Renal pelvis (tissue), 4 donors: ENCODE data around the gene HNRNPH2. TPM values are rescaled to one million over a fixed set of nuclear protein-coding genes. Genes with fewer than 3 reads are reported as not detected.

Experiments
- DNase-seq: peaks from one replicate; pipeline ENCODE4 v3.0.0-alpha.2; 2013
- polyA plus RNA-seq, 3 donors: library from polyadenylated mRNA; unstranded; fragments of 120-200 nt; gene quantifications; one replicate each; pipeline ENCODE4 v1.2.1, GENCODE V29; 2013; ENCODE audit not compliant: insufficient read length in 3 of 3

Gene HNRNPH2
- polyA plus RNA-seq, 3 donors: 109 to 138 (median 137) TPM

DNA sequence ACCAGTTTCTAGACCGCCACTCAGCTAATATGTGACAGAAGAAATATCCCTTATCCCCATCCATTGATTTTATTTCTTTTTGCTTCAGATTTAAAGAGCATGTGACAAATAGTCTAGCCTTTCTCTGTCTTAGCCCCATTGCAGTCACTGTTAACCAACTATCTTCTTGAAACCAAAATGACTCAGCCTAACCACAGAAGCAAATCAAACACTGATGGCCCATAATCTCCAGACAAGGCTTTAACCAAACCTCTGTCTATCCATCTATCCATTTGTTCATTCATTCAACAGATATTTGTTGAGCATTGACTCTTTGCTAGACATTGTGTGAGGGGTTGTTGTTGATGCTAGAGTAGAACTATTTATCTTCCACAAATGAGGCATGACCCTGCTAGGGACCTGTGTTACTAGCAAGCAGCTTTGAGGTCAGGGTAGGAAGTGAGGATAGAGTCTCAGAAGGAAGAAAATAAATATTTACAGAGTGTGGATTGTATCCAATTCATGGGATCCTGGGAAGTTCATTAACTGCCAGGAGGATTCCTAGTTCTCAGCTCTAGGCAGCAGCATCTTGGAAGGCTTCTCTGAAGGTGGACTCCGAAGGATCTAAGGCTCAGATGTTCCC, 22.5 kb downstream of the HNRNPH2 start:
- no peak for DNase-seq

DNA sequence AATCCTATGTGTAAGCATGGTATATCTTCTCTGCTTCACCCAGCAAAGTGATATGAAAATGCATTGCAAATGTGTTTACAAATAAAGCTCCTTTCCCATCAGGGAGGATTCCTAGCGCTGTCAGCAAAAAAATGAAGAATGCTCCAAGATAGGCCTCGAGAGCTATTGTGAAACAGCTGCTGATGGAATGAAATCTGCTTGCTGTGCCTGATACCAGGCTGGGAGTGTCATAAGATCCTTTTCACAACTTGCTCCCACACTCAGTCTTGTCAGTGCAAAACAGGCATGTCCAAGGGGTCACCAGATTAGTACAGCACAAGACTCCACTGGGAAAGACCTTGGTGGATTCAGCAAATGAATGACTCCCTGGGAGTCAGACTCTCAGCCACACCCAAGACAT, 34.1 kb downstream of the HNRNPH2 start:
- no peak for DNase-seq

DNA sequence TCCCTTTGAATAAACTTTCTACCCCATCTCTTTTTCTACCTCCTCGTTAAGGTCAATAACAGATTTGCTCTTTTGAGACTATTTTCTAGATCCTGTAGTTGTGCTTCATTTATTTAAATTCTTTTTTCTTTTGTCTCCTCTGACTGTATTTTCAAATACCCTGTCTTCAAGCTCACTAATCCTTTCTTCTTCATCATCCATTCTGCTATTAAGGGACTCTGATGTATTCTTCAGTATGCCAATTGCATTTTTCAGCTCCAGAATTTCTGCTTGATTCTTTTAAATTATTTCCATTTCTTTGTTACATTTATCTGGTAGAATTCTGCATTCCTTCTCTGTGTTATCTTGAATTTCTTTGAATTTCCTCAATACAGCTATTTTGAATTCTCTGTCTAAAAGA, 41.3 kb downstream of the HNRNPH2 start:
- DNase-seq: no peak

DNA sequence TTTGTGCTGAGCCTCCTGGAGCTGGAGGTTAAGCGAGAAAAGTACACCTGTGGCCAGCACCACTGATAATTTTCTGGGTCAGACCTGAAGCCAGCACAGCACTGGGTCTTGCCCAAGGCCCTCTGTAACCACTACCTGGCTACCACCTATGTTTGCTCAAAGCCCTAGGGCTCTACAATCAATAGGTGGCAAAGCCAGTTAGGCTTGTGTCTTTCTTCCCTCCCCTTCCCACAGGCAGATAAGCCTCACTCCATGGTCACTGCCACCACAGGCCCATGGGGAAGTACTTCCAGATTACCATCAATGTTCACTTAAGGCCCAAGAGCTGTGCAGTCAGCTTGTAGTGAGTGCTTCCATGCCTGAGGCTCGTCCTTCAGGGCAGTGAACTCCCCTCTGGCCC, 42.1 kb downstream of the HNRNPH2 start:
- no peak for DNase-seq

DNA sequence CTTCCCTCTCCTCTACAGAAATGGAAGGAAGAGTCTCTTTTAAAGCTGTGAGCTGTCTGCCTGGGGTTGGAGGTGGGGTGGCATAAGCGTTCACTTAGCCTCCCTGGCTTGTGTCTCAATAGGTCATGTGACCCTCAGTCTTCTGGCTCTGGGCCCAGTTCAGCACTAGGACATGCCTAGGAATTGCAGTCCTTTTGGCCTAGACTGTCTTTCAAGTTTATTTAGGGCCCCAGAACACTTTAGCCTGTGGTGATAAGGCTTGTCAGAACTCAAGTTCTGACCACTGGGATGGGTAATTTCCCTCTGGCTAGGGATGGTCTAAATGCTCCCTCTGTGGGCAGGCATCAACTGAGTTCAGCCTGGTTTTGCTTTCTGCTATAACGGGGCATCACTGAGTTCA, 42.9 kb downstream of the HNRNPH2 start:
- no peak for DNase-seq

DNA sequence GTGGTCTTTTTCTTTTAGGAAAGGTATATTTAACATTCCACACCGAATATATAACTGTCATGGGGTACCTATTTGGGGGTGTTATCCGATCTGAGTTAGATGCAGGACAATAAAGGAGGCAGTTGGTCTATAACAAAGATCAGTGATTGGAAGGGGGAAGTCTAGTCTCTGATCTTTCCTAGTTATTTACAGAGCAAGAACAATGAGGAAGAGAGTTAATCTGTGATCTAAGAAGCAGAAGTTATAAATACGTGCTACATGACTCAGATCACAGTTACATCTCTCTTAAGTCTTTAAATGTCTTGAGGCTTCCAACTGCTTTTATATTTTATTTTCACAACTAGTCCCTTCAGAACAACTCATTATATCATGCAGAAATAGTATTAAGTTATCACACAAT, 44.0 kb downstream of the HNRNPH2 start:
- DNase-seq: no peak

DNA sequence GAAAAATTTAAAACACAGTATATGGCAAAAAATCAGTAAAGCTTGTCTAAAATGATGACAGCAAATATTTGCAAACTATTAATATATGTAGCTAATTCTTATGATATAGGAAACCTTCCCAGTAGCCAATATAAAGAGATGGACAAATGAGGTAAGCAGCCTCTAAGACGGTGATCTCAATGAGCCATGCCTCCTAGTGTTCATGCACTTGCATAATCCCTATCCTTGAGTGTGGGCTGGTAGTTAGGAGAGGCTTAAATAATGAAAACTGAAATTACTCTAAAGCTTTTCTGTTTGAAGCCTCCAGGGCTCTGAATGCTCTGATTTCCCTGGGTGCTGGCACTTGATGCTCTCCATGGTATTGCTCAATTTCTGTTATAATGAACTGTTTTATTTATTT, 52.6 kb downstream of the HNRNPH2 start:
- no peak for DNase-seq

DNA sequence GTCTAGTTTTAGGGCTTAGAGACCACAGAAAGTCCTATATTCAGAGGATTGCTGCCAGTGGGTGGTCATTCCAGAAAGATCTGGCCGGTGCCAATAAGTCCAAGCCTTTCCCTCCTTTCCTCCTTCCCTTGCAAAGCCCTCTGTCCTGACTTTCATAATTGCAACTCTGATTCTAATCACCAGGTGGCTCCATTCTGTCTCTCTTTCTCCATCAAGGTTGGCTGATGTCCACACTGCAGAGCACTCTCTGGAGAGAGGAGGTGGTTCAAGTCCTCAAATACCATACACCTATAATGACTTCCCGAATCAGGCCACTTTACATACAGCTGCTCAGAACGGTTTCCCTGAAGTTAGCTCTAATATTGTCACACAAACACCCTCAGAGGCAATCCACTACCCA, 54.9 kb downstream of the HNRNPH2 start:
- no peak for DNase-seq

Other genes with a start within 250 kb of the HNRNPH2 start
- gene DRP2, start 188.4 kb upstream of the HNRNPH2 start, polyA plus RNA-seq: 1 to 10 TPM; 1.7 to 2.3 (median 2.0) TPM
- under 1 TPM; 0.31 to 0.50 (median 0.40) TPM for gene TAF7L, start 116.9 kb upstream of the HNRNPH2 start, polyA plus RNA-seq
- gene TIMM8A, start 59.5 kb upstream of the HNRNPH2 start, polyA plus RNA-seq: 10 to 100 TPM; 17.2 to 22.0 (median 18.6) TPM
- gene BTK, start 22.0 kb upstream of the HNRNPH2 start, polyA plus RNA-seq: 1 to 10 TPM; 2.0 to 3.0 (median 2.2) TPM
- 1,000 to 10,000 TPM in 2 of 3 donors, 100 to 1,000 TPM in 1; 966 to 1,432 (median 1,147) TPM for gene RPL36A, start 17.2 kb upstream of the HNRNPH2 start, polyA plus RNA-seq
- 10 to 100 TPM; 30.0 to 33.4 (median 31.9) TPM for gene GLA, start 297 bp upstream of the HNRNPH2 start, polyA plus RNA-seq
- gene ARMCX4, start 77.2 kb downstream of the HNRNPH2 start, polyA plus RNA-seq: 10 to 100 TPM; 19.0 to 32.8 (median 31.4) TPM
- gene ARMCX1, start 142.3 kb downstream of the HNRNPH2 start, polyA plus RNA-seq: 10 to 100 TPM; 45.8 to 48.1 (median 45.9) TPM
- gene ARMCX6, start 209.8 kb downstream of the HNRNPH2 start, polyA plus RNA-seq: 10 to 100 TPM; 73.9 to 81.3 (median 79.6) TPM
- 100 to 1,000 TPM; 105 to 118 (median 111) TPM for gene ARMCX3, start 214.9 kb downstream of the HNRNPH2 start, polyA plus RNA-seq